NCI-H82 treated with DMSO at 0.1 percent for 48 hours (cell line): ENCODE data around the gene AMT.
A peak's percentile ranks its signal among the peaks of the same experiment; 100 is the strongest.
"Not testable (repeated sequence)": the region's sequence is repeated elsewhere in the genome, so short reads cannot be mapped to it uniquely, and the experiment has no call there.

Source experiments
- DNase-seq: peaks from one replicate; lab custom pipeline; 2025; ENCODE audit not compliant: unreplicated experiment; lab: John Stamatoyannopoulos, UW

Gene AMT

DNA sequence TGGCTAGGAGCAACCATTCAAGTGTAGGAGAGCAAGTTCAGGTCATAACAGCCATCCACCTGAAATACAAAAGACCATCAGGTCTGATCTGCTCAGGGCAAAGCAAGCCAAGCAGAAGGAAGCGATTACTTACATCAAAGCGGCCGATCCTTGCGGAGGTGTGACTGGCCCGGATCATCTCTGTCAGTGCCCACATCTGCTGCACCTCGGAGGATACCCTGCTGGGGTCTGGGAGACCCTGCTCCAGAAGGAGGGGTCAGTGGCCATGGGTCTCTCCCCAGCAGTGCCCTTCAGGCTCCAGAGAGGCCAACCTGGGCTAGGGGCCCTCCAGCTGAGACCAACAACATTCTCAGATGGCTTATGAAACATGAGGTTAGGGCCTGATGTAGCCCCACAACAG, 2.5 kb upstream of the AMT start:
- DNase-seq, result no peak

DNA sequence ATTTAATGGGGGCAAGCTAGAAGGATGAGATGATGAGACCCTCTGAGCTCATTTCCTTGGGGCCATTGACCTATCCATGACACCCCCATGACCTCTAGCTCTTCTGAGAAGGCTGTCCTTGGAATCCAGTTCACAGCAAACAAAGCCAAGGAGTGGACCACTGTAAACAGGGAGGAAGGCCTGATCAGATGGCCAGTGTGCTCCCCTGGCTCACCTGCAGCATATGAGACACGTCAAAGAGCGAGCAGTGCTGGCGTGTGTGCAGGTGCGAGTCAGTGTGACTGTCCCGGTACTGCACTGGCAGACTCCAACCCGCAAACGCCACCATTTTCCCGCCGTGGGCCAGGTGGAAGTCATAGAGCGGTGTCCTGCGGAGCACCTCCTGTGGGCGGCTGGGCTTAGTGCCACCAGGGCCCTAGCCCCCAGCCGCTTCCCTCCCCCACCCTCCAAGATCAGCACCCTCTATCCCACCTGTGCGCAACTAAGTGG, 339 bp downstream of the AMT start:
- DNase-seq, result no peak

GRCh38 chr3:49417516-49418120, 4.7 kb downstream of the AMT start:
- DNase-seq, result no peak

- DNase-seq, result no peak
These were observed 5.4 kb downstream of the AMT start for GRCh38 chr3:49416867-49417266.

DNA sequence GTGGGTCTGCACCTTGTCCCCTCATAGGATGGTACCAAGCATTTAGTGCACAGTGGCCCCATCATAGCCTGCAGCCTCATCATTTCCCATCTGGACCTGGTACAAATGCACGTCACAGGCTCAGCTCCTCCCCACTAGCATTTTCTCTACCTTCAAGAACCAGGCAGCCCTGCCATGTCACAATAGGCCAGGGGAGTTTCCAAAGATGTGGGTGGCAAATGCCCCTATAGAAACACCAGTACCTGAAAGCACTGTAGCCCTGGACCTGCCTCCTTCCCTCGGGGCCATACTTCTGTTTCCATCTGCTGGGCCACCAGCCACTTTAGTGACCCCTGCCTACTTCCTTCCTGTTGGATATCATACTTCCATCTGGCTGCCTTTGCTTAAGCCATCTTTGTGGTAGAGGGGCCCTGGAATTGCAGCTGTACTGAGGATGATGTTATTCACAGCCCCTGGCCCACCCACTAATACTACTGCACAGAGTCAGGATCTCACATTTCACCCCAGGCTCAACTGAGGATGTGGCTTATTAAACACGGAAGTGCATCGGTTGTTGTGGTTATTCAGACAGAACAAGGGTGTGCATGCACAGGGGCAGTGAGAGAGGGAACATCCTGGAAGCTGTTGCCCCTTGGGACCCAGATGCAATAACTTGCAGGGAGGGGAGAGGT, 6.2 kb downstream of the AMT start:
- DNase-seq, result no peak

DNA sequence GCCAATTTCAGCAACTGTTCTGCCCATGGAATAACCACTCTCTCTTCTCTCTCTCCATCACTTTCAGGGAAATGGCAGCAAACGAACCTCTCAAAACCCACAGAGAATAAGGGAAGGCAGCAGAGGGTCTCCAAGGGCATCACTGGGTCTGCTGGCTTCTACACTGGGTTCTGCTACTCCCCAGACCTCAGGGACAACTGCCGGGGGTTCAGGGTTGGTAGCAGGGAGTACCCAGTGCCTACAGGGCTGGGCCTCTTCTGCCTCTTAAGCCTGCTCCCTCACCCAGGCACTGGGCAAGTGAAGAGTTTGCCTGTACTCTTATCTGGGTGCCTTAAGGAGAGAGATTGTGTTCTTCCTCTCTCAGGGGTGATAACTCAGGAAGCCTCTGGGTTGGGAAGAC, 7.5 kb downstream of the AMT start:
- no peak for DNase-seq

- DNase-seq, result no peak
These were observed 8.9 kb downstream of the AMT start for GRCh38 chr3:49413338-49413734.

DNA sequence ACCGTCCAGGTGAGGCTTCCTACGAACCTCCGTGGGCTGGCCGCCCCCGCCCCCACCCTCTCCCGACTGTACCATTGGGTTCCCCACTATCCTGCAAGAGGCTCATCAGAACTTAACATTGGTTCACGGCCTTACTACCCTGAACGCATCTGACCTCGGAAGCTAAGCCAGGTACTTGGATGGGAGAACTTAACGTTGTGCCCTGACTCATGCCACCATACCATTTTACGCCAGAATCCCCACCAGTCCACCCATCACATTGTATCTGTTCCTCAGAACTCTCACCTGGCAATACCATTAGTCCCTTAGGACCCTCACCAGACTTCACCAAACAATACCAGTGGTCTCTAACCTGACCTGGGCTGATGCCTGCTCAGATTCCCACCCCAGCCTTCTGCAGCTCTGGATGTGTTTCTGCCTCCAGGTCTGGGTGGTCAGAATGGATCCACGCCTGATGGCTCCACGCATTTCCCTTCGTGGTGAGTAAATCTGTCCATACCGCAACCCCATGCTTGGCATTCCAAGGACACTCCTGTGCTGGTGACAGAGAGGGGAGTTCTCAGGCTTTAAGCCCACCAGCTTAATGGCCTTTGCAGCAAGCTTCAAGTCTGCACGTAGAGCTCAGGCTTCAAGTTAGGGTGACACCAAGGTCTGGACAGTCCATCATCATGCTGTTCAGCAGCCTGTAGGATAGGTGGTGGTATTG, 9.5 kb downstream of the AMT start:
- DNase-seq, result no peak

DNA sequence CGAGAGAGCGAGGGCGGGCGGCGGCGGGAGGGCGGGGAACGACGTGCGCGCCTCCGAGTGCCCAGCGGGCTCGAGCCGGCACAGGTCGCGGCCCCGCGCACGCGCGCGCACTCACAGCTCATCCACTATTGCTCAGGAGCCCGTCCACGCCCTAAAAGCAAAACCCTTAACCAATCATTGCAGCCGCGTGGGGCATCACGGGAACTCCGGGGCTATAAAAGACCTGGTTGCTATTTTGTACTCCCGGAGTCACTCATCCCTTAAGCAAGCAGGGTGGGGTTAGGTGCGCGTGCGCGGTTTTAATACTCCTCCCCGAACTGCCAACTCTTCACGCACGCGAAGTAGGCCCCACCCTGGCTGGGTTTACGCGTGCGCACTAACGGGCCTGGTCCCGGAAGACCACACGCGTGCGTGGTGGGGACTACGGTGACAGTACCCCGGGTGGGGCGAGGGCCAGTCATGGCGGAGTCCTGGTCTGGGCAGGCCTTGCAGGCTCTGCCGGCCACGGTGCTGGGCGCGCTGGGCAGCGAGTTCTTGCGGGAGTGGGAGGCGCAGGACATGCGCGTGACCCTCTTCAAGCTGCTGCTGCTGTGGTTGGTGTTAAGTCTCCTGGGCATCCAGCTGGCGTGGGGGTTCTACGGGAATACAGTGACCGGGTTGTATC, 10.2 kb downstream of the AMT start, which contains the start of the genes RHOA and TCTA:
RHOA (minus strand) TSS at position 9 of the 664 bp plus-strand sequence. CDS start 36,387 bp downstream, outside the sequence.
TCTA (plus strand) TSS at position 456 of the 664 bp plus-strand sequence; CDS start at position 460, 4 bp downstream.
- peak; percentile 96 for DNase-seq

GRCh38 chr3:49411535-49411967, 10.7 kb downstream of the AMT start:
- no peak for DNase-seq

GRCh38 chr3:49410846-49411534, 11.3 kb downstream of the AMT start:
- no peak for DNase-seq

DNA sequence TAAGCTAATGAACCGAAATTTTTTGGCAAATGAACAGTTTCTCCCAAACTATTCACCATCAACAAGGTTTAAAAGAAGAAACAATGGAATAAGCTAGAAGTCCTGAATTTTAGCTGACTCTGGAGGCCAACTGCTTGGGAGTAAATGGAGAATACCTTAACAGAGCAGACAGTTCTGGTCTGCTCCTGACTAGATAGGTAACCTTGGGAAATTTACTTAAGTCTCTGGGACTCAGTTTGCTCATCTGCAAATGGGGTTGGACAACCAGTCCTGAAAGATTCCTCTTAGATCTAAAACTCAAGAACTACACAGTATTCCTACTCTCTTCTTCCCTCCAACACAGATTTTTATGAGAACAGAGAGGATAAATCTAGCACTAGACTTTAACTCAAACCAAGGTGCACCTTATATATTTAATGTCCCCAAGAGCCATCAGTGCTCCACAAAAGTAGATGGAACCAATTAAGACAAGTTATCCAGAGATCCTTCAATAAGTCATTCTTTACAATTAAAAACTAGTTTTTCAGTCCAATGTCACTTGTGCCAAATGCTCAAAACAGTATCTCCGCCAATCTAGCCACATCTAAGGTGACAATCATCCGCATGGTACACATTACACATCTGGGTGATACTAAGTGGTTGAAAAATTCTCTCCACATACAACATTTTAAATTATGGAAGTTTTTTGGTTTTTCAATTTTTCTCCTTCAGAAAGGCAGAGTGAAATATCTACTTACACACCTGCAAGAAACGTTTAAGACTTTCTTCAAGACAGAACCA, 12.0 kb downstream of the AMT start:
- DNase-seq, result no peak

GRCh38 chr3:49406571-49407565, 15.4 kb downstream of the AMT start:
- no peak for DNase-seq

DNA sequence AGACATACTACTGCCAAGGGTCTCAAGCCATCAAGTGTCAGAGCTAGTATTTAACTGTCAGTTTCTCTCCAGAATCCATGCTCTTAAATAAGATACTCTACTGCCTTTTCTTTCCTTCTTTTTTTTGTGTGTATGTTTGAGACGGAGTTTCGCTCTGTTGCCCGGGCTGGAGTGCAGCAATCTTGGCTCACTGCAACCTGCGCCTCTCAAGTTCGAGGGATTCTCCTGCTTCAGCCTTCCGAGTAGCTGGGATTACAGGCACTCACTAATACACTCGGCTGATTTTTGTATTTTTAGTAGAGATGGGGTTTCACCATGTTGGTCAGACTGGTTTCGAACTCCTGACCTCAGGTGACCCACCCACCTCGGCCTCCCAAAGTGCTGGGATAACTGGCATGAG, 16.7 kb downstream of the AMT start:
- not testable (repeated sequence) for DNase-seq

GRCh38 chr3:49403891-49404290, 18.4 kb downstream of the AMT start:
- no peak for DNase-seq

GRCh38 chr3:49401766-49402165, 20.5 kb downstream of the AMT start:
- no peak for DNase-seq

GRCh38 chr3:49399461-49399860, 22.8 kb downstream of the AMT start:
- DNase-seq, result no peak

DNA sequence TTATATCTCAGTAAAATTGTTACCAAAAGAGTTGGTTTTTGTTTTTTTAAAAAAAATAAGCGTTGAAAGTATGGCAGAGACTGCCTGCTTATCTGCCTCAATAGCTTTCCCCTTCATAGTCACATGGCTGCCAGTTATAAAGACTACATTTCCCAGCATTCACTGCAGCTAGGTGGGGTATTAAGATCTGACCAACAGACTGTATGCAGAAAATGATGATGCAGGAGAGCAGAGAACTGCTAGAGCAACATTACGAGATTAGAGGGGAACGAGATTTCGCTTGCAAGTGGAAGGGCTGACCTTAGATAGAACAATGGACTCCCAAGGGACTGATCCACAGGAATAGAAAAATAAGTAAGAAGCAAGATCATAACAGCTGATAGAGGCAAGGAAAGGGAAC, 24.8 kb downstream of the AMT start:
- DNase-seq, result peak; percentile 87

DNA sequence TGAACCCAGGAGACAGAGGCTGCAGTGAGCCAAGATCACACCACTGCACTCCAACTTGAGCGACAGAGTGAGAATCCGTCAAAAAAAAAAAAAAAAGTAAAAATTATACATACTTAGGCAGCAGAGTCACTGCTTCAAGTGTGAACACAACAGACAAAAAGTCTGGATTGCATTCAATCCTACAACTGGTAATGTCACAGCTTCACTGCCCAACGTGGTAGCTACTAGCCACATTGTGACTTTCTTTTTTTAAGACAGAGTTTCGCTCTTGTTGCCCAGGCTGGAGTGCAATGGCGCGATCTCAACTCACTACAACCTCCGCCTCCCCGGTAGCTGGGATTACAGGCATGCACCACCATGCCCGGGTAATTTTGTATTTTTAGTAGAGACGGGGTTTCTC, 31.0 kb downstream of the AMT start:
- DNase-seq, result not testable (repeated sequence)
